ENCODE measurements around the gene UTS2B. TPM values are rescaled to one million over a fixed set of nuclear protein-coding genes. Genes with fewer than 3 reads are reported as not detected.

UTS2B gene
- total RNA-seq: under 1 TPM in 1 of 3 donors, not detected in 2; 0.15 TPM

GRCh38 chr3:191329654-191330529 is at the start of gene UTS2B:
UTS2B (minus strand) TSS chr3:191330526; CDS start chr3:191282189, 48,337 bp downstream.
- Histone ChIP-seq H3K27ac (peak within 1 kb of the TSS; percentile 95 to 96), H3K4me1 (no peaks in the 10 kb centered on the region), H3K4me3 (peak within 1 kb of the TSS; percentile 91 to 96 (median 94)), H3K9me3 (no peaks in the 10 kb centered on the region), H3K36me3 (no peaks in the 10 kb centered on the region), H3K27me3 (no peaks in the 10 kb centered on the region)
- intact Hi-C loops (cut with DNase I; ENCODE audit: low total_unique reads): no loop called here
- TF ChIP-seq POLR2A (IDR thresholded peaks at IDR 0.05): no peak
- peak in 1 of 3 donors; percentile 18 for TF ChIP-seq POLR2AphosphoS5 (IDR thresholded peaks at IDR 0.05)
- DNase-seq (ENCODE audit: low spot score in 2 of 2): peak; percentile 26 to 58

- Histone ChIP-seq H3K4me3 (no peak overlapping the region), H3K27me3 (no peaks in the 10 kb centered on the region), H3K36me3 (peaks cover 7% of the 10 kb centered on the region), H3K9me3 (no peaks in the 10 kb centered on the region), H3K27ac (no peak overlapping the region), H3K4me1 (peaks cover 6 to 15% of the 10 kb centered on the region in 2 donors)
- DNase-seq (ENCODE audit: low spot score in 2 of 2): no peak
- TF ChIP-seq POLR2AphosphoS5 (IDR thresholded peaks at IDR 0.05): no peak
- TF ChIP-seq CTCF (IDR thresholded peaks at IDR 0.05): no peak
- no peak for TF ChIP-seq POLR2A (IDR thresholded peaks at IDR 0.05)
- intact Hi-C loops (cut with DNase I; ENCODE audit: low total_unique reads): no loop called here
These were observed 49.7 kb upstream of the UTS2B start for GRCh38 chr3:191380001-191380400.

- Histone ChIP-seq H3K4me3 (no peak overlapping the region), H3K36me3 (peaks cover 7% of the 10 kb centered on the region), H3K4me1 (peaks cover 6 to 15% of the 10 kb centered on the region in 2 donors), H3K27me3 (no peaks in the 10 kb centered on the region), H3K9me3 (no peaks in the 10 kb centered on the region), H3K27ac (no peak overlapping the region)
- DNase-seq (ENCODE audit: low spot score in 2 of 2): no peak
- TF ChIP-seq POLR2AphosphoS5 (IDR thresholded peaks at IDR 0.05): no peak
- no peak for TF ChIP-seq POLR2A (IDR thresholded peaks at IDR 0.05)
- TF ChIP-seq CTCF (IDR thresholded peaks at IDR 0.05): no peak
- intact Hi-C loops (cut with DNase I; ENCODE audit: low total_unique reads): no loop called here
These were observed 49.1 kb upstream of the UTS2B start for GRCh38 chr3:191379446-191379845.

- no peak for DNase-seq (ENCODE audit: low spot score in 2 of 2)
- H3K9me3 ChIP-seq: no peaks in the 10 kb centered on the region
- H3K27ac ChIP-seq: no peak overlapping the region
- H3K4me1 ChIP-seq: peaks cover 6 to 15% of the 10 kb centered on the region in 2 donors
- TF ChIP-seq CTCF (IDR thresholded peaks at IDR 0.05) (no peak), POLR2AphosphoS5 (IDR thresholded peaks at IDR 0.05) (no peak), POLR2A (IDR thresholded peaks at IDR 0.05) (no peak)
- no peak overlapping the region for H3K4me3 ChIP-seq
- intact Hi-C loops (cut with DNase I; ENCODE audit: low total_unique reads): no loop called here
- H3K27me3 ChIP-seq: no peaks in the 10 kb centered on the region
- H3K36me3 ChIP-seq: peaks cover 7% of the 10 kb centered on the region
These were observed 48.0 kb upstream of the UTS2B start for GRCh38 chr3:191378142-191378812.

- Histone ChIP-seq H3K9me3 (no peaks in the 10 kb centered on the region), H3K4me3 (no peak overlapping the region), H3K4me1 (peaks cover 6 to 15% of the 10 kb centered on the region in 2 donors), H3K27ac (peak overlapping the region; percentile 64 to 71), H3K36me3 (peaks cover 7% of the 10 kb centered on the region), H3K27me3 (no peaks in the 10 kb centered on the region)
- intact Hi-C loops (cut with DNase I; ENCODE audit: low total_unique reads): no loop called here
- TF ChIP-seq CTCF (IDR thresholded peaks at IDR 0.05): no peak
- no peak for TF ChIP-seq POLR2AphosphoS5 (IDR thresholded peaks at IDR 0.05)
- TF ChIP-seq POLR2A (IDR thresholded peaks at IDR 0.05): no peak
- DNase-seq (ENCODE audit: low spot score in 2 of 2): no peak
These were observed 46.3 kb upstream of the UTS2B start for GRCh38 chr3:191376516-191377141.
